ENCODE data around the gene VRK3. TPM values are rescaled to one million over a fixed set of nuclear protein-coding genes. Genes with fewer than 3 reads are reported as not detected.

VRK3 gene
- total and polyA plus RNA-seq, 2 of the 4 experiments (the other 2 are of a cell fraction): 28.7 to 35.8 TPM

DNA sequence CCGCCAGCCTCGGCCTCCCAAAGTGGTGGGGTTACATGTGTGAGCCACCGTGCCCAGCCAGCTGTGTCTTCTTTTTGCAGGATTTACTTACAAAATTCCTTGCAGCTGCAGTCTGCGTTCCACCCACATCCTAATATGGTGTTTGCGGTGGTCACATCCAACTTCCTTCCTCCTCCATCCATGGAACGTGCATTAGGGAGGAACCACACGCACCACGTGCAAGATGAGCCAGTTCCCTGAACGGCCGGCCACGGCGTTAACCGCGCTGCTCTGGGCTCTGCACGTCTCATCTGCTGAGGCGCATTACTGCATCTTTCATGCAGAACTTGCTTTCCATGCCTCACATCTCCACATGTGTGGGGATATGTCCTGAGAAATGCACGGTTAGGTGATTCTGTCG, 51.2 kb downstream of the VRK3 start:
- H3K9me1 ChIP-seq (ENCODE audit: insufficient read depth, low read length): peaks cover 3% of the 10 kb centered on the region; the same call in 1 of the 2 replicates
- no peak for TF ChIP-seq NFE2L2 (IDR thresholded peaks at IDR 0.05; ENCODE audit: low read depth, low read length)
- no peaks in the 10 kb centered on the region for H3K79me1 ChIP-seq (ENCODE audit: low read depth in 1 of 2, low read length in 2 of 2)
- in situ Hi-C loops (cut with MboI; ENCODE audit: low sequenced_read_pairs) (no loop called here), dilution Hi-C loops (cut with HindIII; ENCODE audit: low sequenced_read_pairs, unreplicated experiment) (no loop called here), intact Hi-C loops (cut with micrococcal nuclease) (no loop called here)
- H2BK120ac ChIP-seq (ENCODE audit: low read depth, low read length): no peak overlapping the region
- H3K9me3 ChIP-seq (ENCODE audit: control insufficient read depth, insufficient read depth, low read length): no peaks in the 10 kb centered on the region
- no peak overlapping the region for H2BK15ac ChIP-seq (ENCODE audit: low read depth, low read length)
- no peak overlapping the region for H2BK20ac ChIP-seq (ENCODE audit: low read depth, low read length)
- no peak for DNase-seq
- H3K4me3 ChIP-seq (ENCODE audit: insufficient read depth, low read depth, low read length): no peak overlapping the region
- H3K4me1 ChIP-seq (ENCODE audit: control insufficient read depth, insufficient read depth, low read length): no peaks in the 10 kb centered on the region
- ChIA-PET CTCF (no interaction called here), POLR2A (ENCODE audit: unreplicated experiment) (no interaction called here)
- H3K56ac ChIP-seq (ENCODE audit: extremely low read depth, insufficient read depth, low read length): no peak overlapping the region
- peaks cover 5% of the 10 kb centered on the region for H3K27me3 ChIP-seq (ENCODE audit: control insufficient read depth, insufficient read depth, low read length)
- H3K27ac ChIP-seq (ENCODE audit: insufficient read depth, low read length): no peak overlapping the region
- H4K8ac ChIP-seq (ENCODE audit: low read depth in 2 of 2, low read length in 2 of 2): no peak overlapping the region
- no peak for ATAC-seq (ENCODE audit: low read depth)
- no peak overlapping the region for H3K9ac ChIP-seq (ENCODE audit: low read depth, low read length)
- no peak overlapping the region for H4K5ac ChIP-seq (ENCODE audit: low read depth, low read length)
- H2AK9ac ChIP-seq (replicated peaks; ENCODE audit: low read depth, low read length, poor library complexity): no peak overlapping the region
- peaks cover 16% of the 10 kb centered on the region for H3K36me3 ChIP-seq (ENCODE audit: control insufficient read depth, insufficient read depth, low read length)
- no peak overlapping the region for H3K4ac ChIP-seq (ENCODE audit: low read depth, low read length)
- no peak overlapping the region for H4K91ac ChIP-seq (ENCODE audit: insufficient read depth, low read depth, low read length)
- H2AK5ac ChIP-seq (ENCODE audit: low read depth, low read length): no peak overlapping the region
- H3K23ac ChIP-seq (ENCODE audit: low read depth, low read length): no peak overlapping the region
- H2AFZ ChIP-seq (replicated peaks; ENCODE audit: low read length, poor library complexity): no peak overlapping the region
- no peaks in the 10 kb centered on the region; the same call in 1 of the 2 replicates for H4K20me1 ChIP-seq (ENCODE audit: insufficient read depth, low read length)
- no peak overlapping the region for H3K14ac ChIP-seq (replicated peaks; ENCODE audit: low read depth, low read length)
- BruUV-seq (replicated peaks): no TSS peak
- no peak overlapping the region for H2BK5ac ChIP-seq (ENCODE audit: low read depth, low read length, poor library complexity, severe bottlenecking)
- H3K4me2 ChIP-seq (ENCODE audit: low read depth, low read length): no peak overlapping the region
- no peak overlapping the region for H3K18ac ChIP-seq (ENCODE audit: low read depth, low read length)
- WGBS, 2 experiments (ENCODE audit: extremely low coverage in 2 of 2, insufficient read length in 1 of 2): 77% methylated on average over 7 of the region's 18 CpGs; no CpG with 5 or more reads in 1 of the 2 experiments

All from IMR-90 (cell line).